Kidney (tissue), 14 donors: Measurements from ENCODE around the gene ZBTB8A. TPM values are rescaled to one million over a fixed set of nuclear protein-coding genes. Genes with fewer than 3 reads are reported as not detected.

Experiments used
- DNase-seq, 5 donors: peaks; one replicate each; pipeline ENCODE4 v3.0.0-alpha.2; 2013 to 2020
- FAIRE-seq: peaks from 2 replicates; lab custom pipeline; 2012; peaks lifted over from hg19 to GRCh38; lab: Jason Lieb, UNC
- H3K27ac ChIP-seq, 2 donors: one replicate each; pipeline ENCODE4 v1.7.0; 2013; ENCODE audit warnings: low read depth in 2 of 2, low read length in 2 of 2, inconsistent platforms in 1 of 2
- H3K27me3 ChIP-seq: one replicate; pipeline ENCODE4 v1.7.1; 2013; ENCODE audit warnings: low read length, inconsistent platforms; ENCODE audit not compliant: control insufficient read depth, insufficient read depth
- H3K36me3 ChIP-seq, 3 donors: one replicate each; pipeline versions ENCODE4 v1.7.0 to v1.7.1; 2013; ENCODE audit warnings: low read length in 3 of 3, control low read depth in 1 of 3, inconsistent platforms in 1 of 3; ENCODE audit not compliant: insufficient read depth in 3 of 3, control insufficient read depth in 2 of 3
- H3K4me1 ChIP-seq, 3 donors: one replicate each; pipeline versions ENCODE4 v1.7.0 to v1.7.1; 2013; ENCODE audit warnings: low read length in 3 of 3, inconsistent platforms in 1 of 3, low read depth in 1 of 3; ENCODE audit not compliant: control insufficient read depth in 2 of 3, insufficient read depth in 2 of 3
- H3K4me3 ChIP-seq, 3 donors: one replicate each; pipeline versions ENCODE4 v1.7.0 to v1.8.1; 2013; ENCODE audit warnings: low read length in 3 of 3, control low read depth in 1 of 3, inconsistent platforms in 1 of 3
- H3K9ac ChIP-seq, 3 donors: one replicate each; pipeline versions ENCODE4 v1.7.0 to v1.7.1; 2013; ENCODE audit warnings: low read length in 3 of 3, control low read depth in 1 of 3, inconsistent platforms in 1 of 3
- H3K9me3 ChIP-seq, 3 donors: one replicate each; pipeline versions ENCODE4 v1.7.0 to v1.7.1; 2013; ENCODE audit warnings: low read length in 3 of 3, control low read depth in 1 of 3, inconsistent platforms in 1 of 3; ENCODE audit not compliant: control insufficient read depth in 2 of 3, insufficient read depth in 1 of 3
- CTCF ChIP-seq: IDR thresholded peaks from 3 replicates; pipeline ENCODE4 v1.5.1; 2012; ENCODE audit warnings: mild to moderate bottlenecking, moderate library complexity, borderline replicate concordance; ENCODE audit not compliant: insufficient read depth; ENCODE audit errors: extremely low read depth
- intact Hi-C: fragments of 100-400 bp; cut with DNase I; formaldehyde crosslinking; loops from one replicate; pipeline ENCODE4 v1.11.1; 2022
- polyA plus RNA-seq: library from polyadenylated mRNA; stranded (reverse); fragments of 350-450 nt; fragmentation: Illumina TruSeq; extraction: RNeasy Lipid Tissue Mini Kit (QIAGEN cat#74804); gene quantifications from one replicate; pipeline ENCODE4 v1.2.3, GENCODE V29; 2014; ENCODE audit warnings: low read depth, low replicate concordance; ENCODE audit not compliant: insufficient read depth
- total RNA-seq: library from RNA; stranded (reverse); fragmentation: NEBNext Ultra II Directional; extraction: Animal tissue kit (Norgen Biotek cat#: 25700); gene quantifications from one replicate; pipeline ENCODE4 v1.2.1, GENCODE V29; 2021
- donor health status: control.
- donor health status: control.
- donor health status: control.
- donor health status: control.
- donor health status: control.
- donor health status: DM: yes; HTN: yes; CAD: no.
- donor health status: Normal renal cell carcinoma (clear cell type).

ZBTB8A gene
- total and polyA plus RNA-seq, 2 donors from 2014 or later, result 1.8 to 10.4 TPM

- Histone ChIP-seq H3K9ac (peak overlapping the region in 2 of 3 donors; percentile 41 to 89), H3K27me3 (no peaks in the 10 kb centered on the region), H3K4me3 (peak overlapping the region; percentile 1 to 99 (median 40)), H3K9me3 (no peaks in the 10 kb centered on the region), H3K27ac (no peak overlapping the region), H3K4me1 (peaks cover 0 to 6% (median 2%) of the 10 kb centered on the region in 3 donors), H3K36me3 (peaks cover 0 to 19% (median 7%) of the 10 kb centered on the region in 3 donors)
- intact Hi-C loops, result no loop called here
- no peak for TF ChIP-seq CTCF
- DNase-seq, result no peak
- FAIRE-seq, result no peak
These were observed 113.2 kb downstream of the ZBTB8A start for GRCh38 chr1:32652244-32652962.

Other genes with a start within 250 kb of the ZBTB8A start
- 89.7 TPM for gene HDAC1, start 247.3 kb upstream of the ZBTB8A start, total RNA-seq
- gene HDAC1, start 247.3 kb upstream of the ZBTB8A start, polyA plus RNA-seq, result 68.8 TPM
- gene MARCKSL1, start 203.2 kb upstream of the ZBTB8A start, total RNA-seq, result 58.6 TPM
- 29.8 TPM for gene MARCKSL1, start 203.2 kb upstream of the ZBTB8A start, polyA plus RNA-seq
- gene FAM229A, start 176.9 kb upstream of the ZBTB8A start, total RNA-seq, result 9.7 TPM
- 6.4 TPM for gene FAM229A, start 176.9 kb upstream of the ZBTB8A start, polyA plus RNA-seq
- gene TSSK3, start 176.9 kb upstream of the ZBTB8A start, total RNA-seq, result 4.3 TPM
- not detected for gene TSSK3, start 176.9 kb upstream of the ZBTB8A start, polyA plus RNA-seq
- 61.7 TPM for gene BSDC1, start 145.0 kb upstream of the ZBTB8A start, total RNA-seq
- gene BSDC1, start 145.0 kb upstream of the ZBTB8A start, polyA plus RNA-seq, result 40.2 TPM
- 0.03 TPM for gene ZBTB8B, start 74.4 kb upstream of the ZBTB8A start, total RNA-seq
- gene ZBTB8B, start 74.4 kb upstream of the ZBTB8A start, polyA plus RNA-seq, result 0.06 TPM
- 39.0 TPM for gene ZBTB8OS, start 111.1 kb downstream of the ZBTB8A start, total RNA-seq
- 62.3 TPM for gene ZBTB8OS, start 111.1 kb downstream of the ZBTB8A start, polyA plus RNA-seq
- 177 TPM for gene RBBP4, start 111.8 kb downstream of the ZBTB8A start, total RNA-seq
- 49.5 TPM for gene RBBP4, start 111.8 kb downstream of the ZBTB8A start, polyA plus RNA-seq
- 5.5 TPM for gene SYNC, start 163.3 kb downstream of the ZBTB8A start, total RNA-seq
- 1.4 TPM for gene SYNC, start 163.3 kb downstream of the ZBTB8A start, polyA plus RNA-seq